Hepatocyte (in vitro differentiated cells): ENCODE data around the gene ARSG.

Source experiments
- EZH2 ChIP-seq: fragments of 200-600 bp; sonication (generic); IDR thresholded peaks from 2 replicates; pipeline ENCODE4 v1.6.1; 2016; ENCODE audit warnings: antibody characterized with exemption, mild to moderate bottlenecking, borderline replicate concordance
- EZH2phosphoT487 ChIP-seq: fragments of 200-600 bp; sonication (generic); IDR thresholded peaks from one replicate; pipeline ENCODE4 v1.6.1; 2018; ENCODE audit warnings: antibody characterized with exemption, mild to moderate bottlenecking, low read depth, moderate library complexity; ENCODE audit not compliant: unreplicated experiment, severe bottlenecking
- TF ChIP-seq, protein P1 (sequence below): fragments of 200-600 bp; sonication (generic); IDR thresholded peaks from 2 replicates; pipeline ENCODE4 v1.5.1; 2016; ENCODE audit warnings: antibody characterized with exemption, mild to moderate bottlenecking; ENCODE audit not compliant: poor library complexity

DNA sequence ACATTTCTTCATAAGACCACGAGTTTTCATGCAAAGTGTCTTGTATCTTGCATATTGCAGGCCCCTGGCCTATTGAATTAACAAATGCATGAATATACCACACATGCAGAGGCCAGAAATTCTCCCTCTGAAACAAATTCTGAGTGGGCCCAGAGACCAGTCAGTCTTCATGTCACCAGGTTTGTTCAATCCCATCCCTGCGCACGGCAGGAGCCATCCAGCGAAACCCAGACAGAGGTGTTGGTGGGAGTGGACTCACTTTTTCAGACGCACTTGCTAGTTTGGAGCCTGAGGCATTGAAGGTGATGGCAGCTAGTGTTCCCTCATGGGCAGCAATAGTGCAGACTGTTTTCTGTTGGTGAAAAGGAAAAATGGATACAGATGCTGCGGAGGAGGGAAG lies 144.1 kb downstream of the ARSG start:
- TF ChIP-seq EZH2phosphoT487 (no peak), EZH2 (no peak)
- TF ChIP-seq, protein P1, sequence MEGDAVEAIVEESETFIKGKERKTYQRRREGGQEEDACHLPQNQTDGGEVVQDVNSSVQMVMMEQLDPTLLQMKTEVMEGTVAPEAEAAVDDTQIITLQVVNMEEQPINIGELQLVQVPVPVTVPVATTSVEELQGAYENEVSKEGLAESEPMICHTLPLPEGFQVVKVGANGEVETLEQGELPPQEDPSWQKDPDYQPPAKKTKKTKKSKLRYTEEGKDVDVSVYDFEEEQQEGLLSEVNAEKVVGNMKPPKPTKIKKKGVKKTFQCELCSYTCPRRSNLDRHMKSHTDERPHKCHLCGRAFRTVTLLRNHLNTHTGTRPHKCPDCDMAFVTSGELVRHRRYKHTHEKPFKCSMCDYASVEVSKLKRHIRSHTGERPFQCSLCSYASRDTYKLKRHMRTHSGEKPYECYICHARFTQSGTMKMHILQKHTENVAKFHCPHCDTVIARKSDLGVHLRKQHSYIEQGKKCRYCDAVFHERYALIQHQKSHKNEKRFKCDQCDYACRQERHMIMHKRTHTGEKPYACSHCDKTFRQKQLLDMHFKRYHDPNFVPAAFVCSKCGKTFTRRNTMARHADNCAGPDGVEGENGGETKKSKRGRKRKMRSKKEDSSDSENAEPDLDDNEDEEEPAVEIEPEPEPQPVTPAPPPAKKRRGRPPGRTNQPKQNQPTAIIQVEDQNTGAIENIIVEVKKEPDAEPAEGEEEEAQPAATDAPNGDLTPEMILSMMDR, result no peak
